MCF 10A (cell line): ENCODE measurements around the gene CHRNA7. TPM values are rescaled to one million over a fixed set of nuclear protein-coding genes. Genes with fewer than 3 reads are reported as not detected.

Experiments used
- BruUV-seq: library from RNA; stranded (reverse); fragments of 400-500 nt; replicated peaks from 2 replicates; lab custom pipeline; 2021; lab: Mats Ljungman, UMichigan
- CTCF ChIA-PET: fragments of 300-600 bp; sonication (Branson Sonifier 250); formaldehyde crosslinking; extraction: SDS; loops from one replicate; lab custom pipeline; 2021; ENCODE audit warnings: antibody characterized with exemption, inconsistent platforms; lab: Yijun Ruan, JAX
- POLR2A ChIA-PET: fragments of 300-600, 350-650 bp; sonication (Branson Sonifier 250); formaldehyde crosslinking; extraction: SDS; loops from one replicate; lab custom pipeline; 2020; ENCODE audit warnings: antibody characterized with exemption, inconsistent platforms; lab: Yijun Ruan, JAX
- DNase-seq: peaks from one replicate; pipeline ENCODE4 v3.0.0-alpha.2; 2018; ENCODE audit not compliant: unreplicated experiment
- H3K27ac Mint-ChIP-seq: one replicate; pipeline ENCODE4 v1.8.0; 2022; ENCODE audit warnings: mild to moderate bottlenecking, low read depth, mixed read lengths; ENCODE audit not compliant: unreplicated experiment
- H3K27me3 Mint-ChIP-seq: one replicate; pipeline ENCODE4 v1.8.0; 2022; ENCODE audit warnings: mixed read lengths; ENCODE audit not compliant: insufficient read depth, unreplicated experiment
- H3K36me3 Mint-ChIP-seq: one replicate; pipeline ENCODE4 v1.8.0; 2022; ENCODE audit warnings: mild to moderate bottlenecking, moderate library complexity, mixed read lengths; ENCODE audit not compliant: insufficient read depth, unreplicated experiment
- H3K4me1 Mint-ChIP-seq: one replicate; pipeline ENCODE4 v1.8.0; 2022; ENCODE audit warnings: mixed read lengths; ENCODE audit not compliant: insufficient read depth, unreplicated experiment
- H3K4me3 Mint-ChIP-seq: one replicate; pipeline ENCODE4 v1.8.0; 2022; ENCODE audit warnings: mild to moderate bottlenecking, moderate library complexity, mixed read lengths; ENCODE audit not compliant: unreplicated experiment
- H3K9me3 Mint-ChIP-seq: one replicate; pipeline ENCODE4 v1.8.0; 2022; ENCODE audit warnings: mixed read lengths; ENCODE audit not compliant: unreplicated experiment
- CTCF ChIP-seq: fragments of 200-600 bp; IDR thresholded peaks from one replicate; pipeline ENCODE4 v1.8.0; 2022; ENCODE audit warnings: antibody characterized with exemption, mild to moderate bottlenecking; ENCODE audit not compliant: unreplicated experiment
- intact Hi-C: fragments of 100-400 bp; cut with micrococcal nuclease; formaldehyde crosslinking; loops from 2 replicates; pipeline ENCODE4 v1.14.1; 2022
- total RNA-seq: library from RNA; stranded (reverse); gene quantifications from 2 replicates; pipeline ENCODE4 v1.2.3, GENCODE V29; 2022

CHRNA7 gene
- total RNA-seq, 1 experiment from 2014 or later = 0.23 TPM

DNA sequence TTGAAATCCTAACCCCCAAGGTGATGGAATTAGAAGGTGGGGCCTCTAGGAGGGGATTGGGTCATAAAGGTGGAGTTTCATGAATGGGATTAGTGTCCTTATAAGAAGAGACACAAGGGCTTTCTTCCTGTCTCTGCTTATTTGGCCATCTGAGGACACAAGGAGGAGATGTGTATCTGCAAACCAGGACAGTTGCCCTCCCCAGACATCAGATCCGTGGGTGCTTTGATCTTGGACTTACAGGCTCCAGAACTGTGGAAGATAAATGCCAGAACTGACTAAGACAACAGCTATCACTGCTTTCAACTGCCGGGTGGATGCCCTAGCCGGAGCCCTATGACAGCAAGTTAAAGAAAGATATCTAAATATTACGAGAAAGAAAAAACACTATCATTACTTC, 94.4 kb downstream of the CHRNA7 start:
- no TSS peak for BruUV-seq
- no peaks in the 10 kb centered on the region for H3K36me3 Mint-ChIP-seq
- H3K27ac Mint-ChIP-seq = no peak overlapping the region
- H3K4me1 Mint-ChIP-seq = no peaks in the 10 kb centered on the region
- no peak for TF ChIP-seq CTCF
- peaks cover 84% of the 10 kb centered on the region for H3K27me3 Mint-ChIP-seq
- ChIA-PET CTCF (no interaction called here), POLR2A (no interaction called here)
- no peak for DNase-seq
- no peaks in the 10 kb centered on the region for H3K9me3 Mint-ChIP-seq
- no peak overlapping the region for H3K4me3 Mint-ChIP-seq
- intact Hi-C loops = no loop called here

GRCh38 chr15:32125595-32125994, 95.3 kb downstream of the CHRNA7 start:
- no TSS peak for BruUV-seq
- intact Hi-C loops = no loop called here
- H3K27ac Mint-ChIP-seq = no peak overlapping the region

GRCh38 chr15:32129815-32130214, 99.5 kb downstream of the CHRNA7 start:
- ChIA-PET POLR2A (interaction anchor here (0.6 kb wide), 1 partner anchor 175 kb away, joined by 3 read pairs; no protein-coding TSS in a partner anchor), CTCF (no interaction called here)
- no TSS peak for BruUV-seq
- Mint-ChIP-seq H3K27me3 (peaks cover 66% of the 10 kb centered on the region), H3K4me1 (no peaks in the 10 kb centered on the region), H3K4me3 (no peak overlapping the region), H3K9me3 (no peaks in the 10 kb centered on the region), H3K36me3 (no peaks in the 10 kb centered on the region), H3K27ac (no peak overlapping the region)
- TF ChIP-seq CTCF = no peak
- intact Hi-C loops = no loop called here
- no peak for DNase-seq

More at GRCh38 chr15:32125595-32125994, 95.3 kb downstream of the CHRNA7 start:
- DNase-seq = no peak
- ChIA-PET CTCF (no interaction called here), POLR2A (interaction anchor here (0.7 kb wide), 2 partner anchors 19 to 561 kb away, joined by 3 to 4 read pairs; no protein-coding TSS in a partner anchor)
- H3K36me3 Mint-ChIP-seq = no peaks in the 10 kb centered on the region
- no peaks in the 10 kb centered on the region for H3K4me1 Mint-ChIP-seq
- TF ChIP-seq CTCF = no peak
- H3K27me3 Mint-ChIP-seq = peaks cover 84% of the 10 kb centered on the region
- H3K9me3 Mint-ChIP-seq = no peaks in the 10 kb centered on the region
- no peak overlapping the region for H3K4me3 Mint-ChIP-seq

DNA sequence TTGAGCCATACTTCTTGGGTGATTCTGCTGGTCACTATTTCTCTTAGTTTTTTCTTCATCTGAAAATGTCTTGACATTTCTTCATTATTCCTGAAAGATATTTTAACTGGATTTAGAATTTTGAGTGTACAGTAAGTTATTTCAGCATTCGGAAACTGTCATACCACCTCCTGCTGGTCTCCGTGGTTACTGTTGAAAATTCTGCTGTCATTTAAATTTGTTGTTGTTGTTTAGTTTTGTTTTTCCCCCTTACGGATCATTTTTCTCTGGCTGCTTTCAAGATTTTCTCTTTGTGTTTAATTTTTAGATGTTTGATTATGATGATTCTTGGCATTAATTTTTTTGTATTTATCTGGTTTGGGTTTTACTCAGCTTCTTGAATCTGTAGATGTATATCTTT, 100.5 kb downstream of the CHRNA7 start:
- ChIA-PET CTCF (no interaction called here), POLR2A (no interaction called here)
- BruUV-seq = no TSS peak
- no peak for DNase-seq
- intact Hi-C loops = no loop called here
- no peak overlapping the region for H3K4me3 Mint-ChIP-seq
- H3K27me3 Mint-ChIP-seq = peaks cover 62% of the 10 kb centered on the region
- no peaks in the 10 kb centered on the region for H3K4me1 Mint-ChIP-seq
- H3K9me3 Mint-ChIP-seq = no peaks in the 10 kb centered on the region
- H3K27ac Mint-ChIP-seq = no peak overlapping the region
- no peak for TF ChIP-seq CTCF
- no peaks in the 10 kb centered on the region for H3K36me3 Mint-ChIP-seq
